Testis (tissue), 2 donors: ENCODE measurements around the gene DGKZ.

Source experiments
- CTCF ChIP-seq, 3 experiments: fragments of 450-650 bp in 2 of 3; fragments of 200-600 bp in 1 of 3; sonication (generic) in 1 of 3; IDR thresholded peaks; one replicate each; pipeline ENCODE4 v1.5.1; 2016 to 2019; ENCODE audit warnings: antibody characterized with exemption in 3 of 3, mild to moderate bottlenecking in 2 of 3, moderate library complexity in 1 of 3
- POLR2A ChIP-seq: fragments of 450-650 bp; IDR thresholded peaks from one replicate; pipeline ENCODE4 v1.6.1; 2017; ENCODE audit warnings: antibody characterized with exemption, mild to moderate bottlenecking, moderate library complexity

- TF ChIP-seq CTCF (IDR thresholded peaks at IDR 0.05) (no peak), POLR2A (no peak)
Measured at GRCh38 chr11:46385169-46386004, 38.1 kb downstream of the DGKZ start.
